Suprapubic skin (tissue), 3 donors: ENCODE measurements around the gene CFAP99.

Experiments
- POLR2AphosphoS5 ChIP-seq, 3 donors: sonication (generic); formaldehyde crosslinking; IDR thresholded peaks; one replicate each; pipeline ENCODE4 v1.6.1; 2017; ENCODE audit warnings: antibody characterized with exemption in 3 of 3
- TF ChIP-seq, protein P1 (sequence below), 2 donors: fragments of 200-600 bp in 1 of 2; fragments of 450-650 bp in 1 of 2; sonication (generic) in 1 of 2; IDR thresholded peaks; one replicate each; pipeline ENCODE4 v1.5.1; 2016 to 2019; ENCODE audit warnings: antibody characterized with exemption in 2 of 2, mild to moderate bottlenecking in 1 of 2, moderate library complexity in 1 of 2

DNA sequence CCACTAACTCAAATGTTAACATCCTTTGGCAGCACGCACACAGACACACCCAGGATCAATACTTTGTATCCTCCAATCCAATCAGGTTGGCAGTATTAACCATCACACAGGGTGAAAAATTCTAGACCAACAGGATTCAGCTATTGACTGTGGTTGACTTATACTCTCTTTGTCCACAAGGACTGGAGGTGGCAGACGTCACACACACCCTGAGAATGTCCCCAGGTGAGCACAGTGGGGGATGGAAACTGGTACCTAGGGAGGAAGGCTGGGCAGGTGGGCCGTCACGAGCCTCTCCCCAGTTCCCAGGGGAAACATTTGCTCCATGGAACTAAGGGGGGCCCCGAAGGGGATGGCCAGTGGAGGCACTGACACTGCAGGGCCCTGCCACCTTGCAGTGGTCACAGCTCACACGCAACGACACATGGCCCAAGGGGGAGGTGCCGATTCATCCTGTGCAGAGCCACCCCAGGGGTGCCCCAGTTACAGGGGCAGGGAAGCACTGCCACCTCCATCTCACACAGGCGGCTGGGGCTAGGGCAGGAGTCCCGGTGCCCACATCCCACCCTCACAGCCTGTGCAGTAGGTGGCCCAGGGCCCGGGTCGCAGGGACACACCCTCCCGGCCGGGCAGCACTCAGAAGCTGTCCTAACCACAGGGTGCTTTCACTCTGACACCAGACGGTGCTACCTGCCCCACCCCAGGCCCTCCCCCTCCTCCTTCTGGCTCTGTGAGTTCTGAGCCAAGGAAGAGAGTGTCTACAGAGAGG lies 17.7 kb upstream of the CFAP99 start:
- TF ChIP-seq, protein P1, sequence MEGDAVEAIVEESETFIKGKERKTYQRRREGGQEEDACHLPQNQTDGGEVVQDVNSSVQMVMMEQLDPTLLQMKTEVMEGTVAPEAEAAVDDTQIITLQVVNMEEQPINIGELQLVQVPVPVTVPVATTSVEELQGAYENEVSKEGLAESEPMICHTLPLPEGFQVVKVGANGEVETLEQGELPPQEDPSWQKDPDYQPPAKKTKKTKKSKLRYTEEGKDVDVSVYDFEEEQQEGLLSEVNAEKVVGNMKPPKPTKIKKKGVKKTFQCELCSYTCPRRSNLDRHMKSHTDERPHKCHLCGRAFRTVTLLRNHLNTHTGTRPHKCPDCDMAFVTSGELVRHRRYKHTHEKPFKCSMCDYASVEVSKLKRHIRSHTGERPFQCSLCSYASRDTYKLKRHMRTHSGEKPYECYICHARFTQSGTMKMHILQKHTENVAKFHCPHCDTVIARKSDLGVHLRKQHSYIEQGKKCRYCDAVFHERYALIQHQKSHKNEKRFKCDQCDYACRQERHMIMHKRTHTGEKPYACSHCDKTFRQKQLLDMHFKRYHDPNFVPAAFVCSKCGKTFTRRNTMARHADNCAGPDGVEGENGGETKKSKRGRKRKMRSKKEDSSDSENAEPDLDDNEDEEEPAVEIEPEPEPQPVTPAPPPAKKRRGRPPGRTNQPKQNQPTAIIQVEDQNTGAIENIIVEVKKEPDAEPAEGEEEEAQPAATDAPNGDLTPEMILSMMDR (IDR thresholded peaks at IDR 0.05), result no peak
- TF ChIP-seq POLR2AphosphoS5 (IDR thresholded peaks at IDR 0.05), result no peak
